Suprapubic skin (tissue), 2 donors: ENCODE data around the gene CD96.

Experiments used
- EP300 ChIP-seq: sonication (generic); formaldehyde crosslinking; IDR thresholded peaks from one replicate; pipeline ENCODE4 v1.6.1; 2017; ENCODE audit warnings: antibody characterized with exemption
- POLR2A ChIP-seq, 2 donors: fragments of 450-650 bp; IDR thresholded peaks; one replicate each; pipeline ENCODE4 v1.6.1; 2017; ENCODE audit warnings: antibody characterized with exemption in 2 of 2, mild to moderate bottlenecking in 2 of 2, moderate library complexity in 2 of 2

DNA sequence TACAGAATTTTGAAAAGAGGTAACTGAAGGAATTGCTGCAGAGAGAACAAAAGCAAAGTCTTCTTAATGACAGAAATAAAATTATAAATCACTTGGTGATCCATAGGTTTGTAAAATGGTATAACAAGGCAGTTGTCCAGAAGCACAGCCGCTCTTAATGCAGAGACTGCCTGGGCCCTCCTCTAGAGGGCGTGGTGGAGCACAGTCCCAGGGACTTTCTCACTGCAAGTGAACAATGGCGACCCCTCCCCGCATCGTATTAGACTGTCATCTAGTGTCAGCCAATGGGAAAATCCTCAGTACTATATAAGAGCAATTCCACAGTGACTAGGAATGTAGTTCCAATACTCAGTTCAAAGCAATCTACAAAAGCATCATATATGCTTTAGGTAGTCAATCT is 79.5 kb downstream of the CD96 start:
- TF ChIP-seq EP300 (no peak), POLR2A (IDR thresholded peaks at IDR 0.05) (no peak)
